Measurements from ENCODE around the gene PYGL.

The PYGL gene

GRCh38 chr14:50932156-50932555 is 12.1 kb downstream of the PYGL start:
- H3K27ac ChIP-seq = no peak overlapping the region
- no peak for TF ChIP-seq CTCF (conservative IDR thresholded peaks at IDR 0.05)

GRCh38 chr14:50931559-50931958 is 12.7 kb downstream of the PYGL start:
- no peak for TF ChIP-seq CTCF (conservative IDR thresholded peaks at IDR 0.05)

GRCh38 chr14:50929506-50929905 is 14.8 kb downstream of the PYGL start:
- no peak overlapping the region for H3K27ac ChIP-seq
- no peak for TF ChIP-seq CTCF (conservative IDR thresholded peaks at IDR 0.05)

More at GRCh38 chr14:50931559-50931958, 12.7 kb downstream of the PYGL start:
- no peak overlapping the region for H3K27ac ChIP-seq

GRCh38 chr14:50928002-50928635 is 16.2 kb downstream of the PYGL start:
- no peak overlapping the region for H3K27ac ChIP-seq

GRCh38 chr14:50926851-50927386 is 17.4 kb downstream of the PYGL start:
- no peak for TF ChIP-seq CTCF (conservative IDR thresholded peaks at IDR 0.05)
- H3K27ac ChIP-seq = no peak overlapping the region

More at GRCh38 chr14:50928002-50928635, 16.2 kb downstream of the PYGL start:
- no peak for TF ChIP-seq CTCF (conservative IDR thresholded peaks at IDR 0.05)

- H3K27ac ChIP-seq = no peak overlapping the region
- TF ChIP-seq CTCF (conservative IDR thresholded peaks at IDR 0.05) = no peak
These were observed 19.4 kb downstream of the PYGL start for GRCh38 chr14:50924843-50925242.

- H3K27ac ChIP-seq = no peak overlapping the region
- TF ChIP-seq CTCF (conservative IDR thresholded peaks at IDR 0.05) = no peak
These were observed 20.0 kb downstream of the PYGL start for GRCh38 chr14:50924236-50924635.
